Measurements from ENCODE around the gene CEP170B. TPM values are rescaled to one million over a fixed set of nuclear protein-coding genes. Genes with fewer than 3 reads are reported as not detected.

Gene CEP170B
- total and polyA plus RNA-seq, 2 of the 8 experiments (the other 6 are each of a cell fraction or from before 2014, with no cell fraction given), result 9.1 to 33.8 TPM

- TF ChIP-seq RAD21 (IDR thresholded peaks at IDR 0.05 in 1 of 2, conservative IDR thresholded peaks at IDR 0.05 in 1 of 2; ENCODE audit: low read depth in 2 of 2, low read length in 2 of 2), result peak; percentile 38 to 53; a peak in 3 of 4 replicates
- TF ChIP-seq CTCF (IDR thresholded peaks at IDR 0.05; ENCODE audit: control extremely low read depth in 1 of 3, insufficient read depth in 1 of 3, low read depth in 1 of 3, low read length in 3 of 3), result peak in 2 of 3 experiments; percentile 54 to 78; a peak in 3 of 4 replicates
- peak; percentile 28; the same call in 1 of the 2 replicates for TF ChIP-seq CREB1 (IDR thresholded peaks at IDR 0.05)
- TF ChIP-seq BCL11A (IDR thresholded peaks at IDR 0.05; ENCODE audit: low read depth in 2 of 2, low read length in 2 of 2), result no peak
- TF ChIP-seq TAF7 (optimal IDR thresholded peaks at IDR 0.05; ENCODE audit: borderline replicate concordance, low read depth, low read length), result peak; percentile 33
- no peak for TF ChIP-seq USF2 (IDR thresholded peaks at IDR 0.05; ENCODE audit: low read length)
Measured at GRCh38 chr14:104932676-104933631, 67.9 kb downstream of the CEP170B start (continued).

Measured in H1 (cell line).